ENCODE results near the gene TPSD1.

DNA sequence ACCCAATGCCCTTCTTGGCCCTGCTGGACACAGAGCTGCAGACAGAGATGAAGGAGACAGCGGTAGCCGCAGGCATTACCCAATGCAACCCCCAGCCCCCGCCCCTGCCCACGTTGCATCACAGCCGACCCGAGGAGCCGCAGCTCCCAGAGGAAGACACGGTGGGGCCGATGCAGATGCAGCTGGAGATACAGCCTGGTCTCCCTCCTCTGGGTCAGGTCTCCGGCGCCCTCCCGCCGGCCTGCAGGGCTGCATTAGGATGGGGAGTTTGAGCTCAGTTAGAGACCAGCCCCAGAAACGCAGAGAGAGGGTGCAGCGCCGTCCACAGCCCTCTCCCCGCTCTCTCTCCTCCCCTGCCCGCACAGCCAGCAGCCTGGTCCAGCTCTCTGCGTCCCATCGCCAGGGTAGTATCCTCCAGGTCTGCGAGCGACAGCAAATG, 34.2 kb downstream of the TPSD1 start:
- TF ChIP-seq EZH2 (IDR thresholded peaks at IDR 0.05; ENCODE audit: low read length), result no peak
- TF ChIP-seq CTCF (optimal IDR thresholded peaks at IDR 0.05 in 1 of 3, IDR thresholded peaks at IDR 0.05 in 1 of 3, conservative IDR thresholded peaks at IDR 0.05 in 1 of 3; ENCODE audit: extremely low read depth in 1 of 3, insufficient read depth in 2 of 3, low read length in 3 of 3), result no peak
